HG03521 (cell line): ENCODE measurements around the gene VCX3A.
"Not testable (repeated sequence)": the region's sequence is repeated elsewhere in the genome, so short reads cannot be mapped to it uniquely, and the experiment has no call there.

Source experiments
- ATAC-seq: cut with Tn5 transposase; IDR thresholded peaks from one replicate; pipeline ENCODE4 v1.9.1; 2021; ENCODE audit warnings: mild to moderate bottlenecking, moderate library complexity; ENCODE audit not compliant: unreplicated experiment

The VCX3A gene

DNA sequence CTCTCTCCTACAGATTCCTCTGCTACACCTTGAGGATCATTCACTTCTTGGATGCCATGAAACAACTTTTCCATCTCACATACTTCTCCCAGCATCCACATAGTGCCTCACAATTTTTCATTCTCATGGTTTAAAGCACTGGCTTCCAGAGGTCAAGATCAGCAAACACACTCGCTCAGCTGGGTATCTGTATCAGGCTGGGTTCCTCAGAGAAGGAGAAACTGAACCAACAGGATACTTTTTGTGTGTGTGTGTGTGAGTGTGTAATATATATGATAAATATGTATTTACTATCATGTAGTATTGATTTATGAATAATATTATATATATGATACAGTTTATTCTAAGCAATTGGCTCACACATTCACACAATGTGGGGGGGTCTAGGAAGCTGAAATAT lies at the start of gene VCX3A:
Gene VCX3A (minus strand): TSS at position 101 of the 400 bp plus-strand sequence. CDS start 621 bp downstream, outside the sequence.
- not testable (repeated sequence) for ATAC-seq

DNA sequence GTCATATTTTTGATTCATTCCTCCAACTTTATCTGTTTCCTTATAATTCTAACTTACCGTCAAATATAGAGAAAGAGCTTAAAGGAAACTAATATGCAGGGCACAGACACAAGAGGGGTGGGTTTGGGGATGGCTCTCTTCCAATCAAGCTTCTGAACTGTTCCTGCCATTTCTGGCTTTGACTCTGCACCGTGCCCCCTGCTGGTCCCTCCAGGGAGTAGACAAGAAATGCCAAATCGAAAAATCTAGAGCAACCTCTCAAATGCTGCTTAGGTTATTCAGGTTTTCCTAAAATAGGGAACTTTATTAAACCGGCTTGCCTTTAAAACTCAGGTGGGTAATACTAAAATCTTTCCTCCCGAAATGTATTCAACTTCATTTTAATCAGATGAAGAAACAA lies 39.8 kb upstream of the VCX3A start:
- ATAC-seq: no peak

DNA sequence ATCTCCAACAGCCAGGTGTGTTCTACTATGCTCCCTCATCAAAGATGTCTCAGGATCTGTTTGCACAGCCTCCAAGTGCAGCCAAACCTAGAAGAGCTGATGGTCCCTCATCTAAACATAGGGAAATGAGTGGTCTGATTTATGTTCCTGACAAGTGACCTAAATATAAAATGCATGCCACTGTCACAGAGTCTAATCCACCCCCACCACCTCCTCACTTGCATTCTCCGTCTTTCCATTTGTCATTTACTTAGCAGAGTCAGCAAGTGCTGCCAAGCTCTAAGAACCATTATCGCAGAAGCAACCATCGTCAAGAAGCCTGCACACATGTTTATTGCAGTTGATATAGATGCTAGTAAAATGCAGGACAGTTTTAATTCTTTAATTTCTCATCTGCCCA lies 33.1 kb upstream of the VCX3A start:
- ATAC-seq: no peak

DNA sequence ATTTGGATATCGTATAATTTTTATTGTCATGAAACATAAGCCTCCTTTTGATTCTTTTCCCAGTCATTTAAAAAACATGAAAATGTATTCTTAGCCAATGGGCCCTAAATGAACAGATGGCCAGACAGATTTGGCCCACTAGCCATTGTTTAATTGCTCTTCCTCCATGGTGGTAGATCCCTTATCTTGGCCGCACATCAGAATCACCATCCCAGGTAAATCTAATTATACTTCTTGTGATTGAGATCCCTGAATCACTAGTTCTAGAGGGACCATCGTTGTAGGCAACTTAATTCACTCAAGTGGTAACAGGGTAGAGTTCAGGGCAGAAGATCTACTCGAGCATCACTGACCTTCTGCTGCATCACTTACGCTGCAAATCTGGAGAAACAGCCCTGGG lies 24.1 kb upstream of the VCX3A start:
- ATAC-seq: no peak

DNA sequence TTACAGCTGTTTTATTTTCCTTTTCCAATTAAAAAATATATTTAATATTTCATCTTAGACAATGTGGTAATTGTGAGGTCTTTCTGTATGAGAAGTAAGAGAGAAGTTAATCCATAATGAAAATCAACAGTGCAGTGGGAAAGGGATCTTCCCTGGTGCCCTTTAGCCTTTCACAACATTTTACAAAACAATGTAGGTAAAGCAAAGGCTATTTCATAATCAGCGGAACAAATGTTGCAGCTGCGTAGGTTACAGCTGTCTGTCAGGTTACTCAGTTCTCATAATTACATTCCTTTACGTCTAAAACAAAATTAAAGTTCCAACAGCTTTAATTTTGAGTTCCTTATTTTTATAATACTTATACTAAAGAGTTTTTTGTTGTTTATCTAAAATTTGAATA lies 22.8 kb upstream of the VCX3A start:
- no peak for ATAC-seq

DNA sequence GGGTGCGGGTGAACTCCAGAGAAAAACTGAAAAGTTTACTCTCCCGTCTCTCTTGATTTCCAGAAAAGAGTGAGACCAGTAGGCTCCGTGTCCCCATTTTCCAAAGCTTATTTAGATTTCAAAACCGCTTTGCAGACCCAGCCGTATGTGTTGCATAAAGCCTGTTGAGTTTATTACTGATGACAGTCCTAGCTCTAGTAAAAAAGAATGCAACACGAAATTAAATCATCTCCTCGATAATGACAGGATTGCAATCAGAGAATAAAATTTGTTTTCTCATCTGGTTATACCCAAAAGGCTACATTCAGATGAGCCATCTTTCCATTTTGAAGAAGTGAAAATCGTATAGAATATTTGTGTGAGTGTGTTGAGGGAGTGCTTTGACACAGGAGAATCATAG lies 16.1 kb upstream of the VCX3A start:
- no peak for ATAC-seq

DNA sequence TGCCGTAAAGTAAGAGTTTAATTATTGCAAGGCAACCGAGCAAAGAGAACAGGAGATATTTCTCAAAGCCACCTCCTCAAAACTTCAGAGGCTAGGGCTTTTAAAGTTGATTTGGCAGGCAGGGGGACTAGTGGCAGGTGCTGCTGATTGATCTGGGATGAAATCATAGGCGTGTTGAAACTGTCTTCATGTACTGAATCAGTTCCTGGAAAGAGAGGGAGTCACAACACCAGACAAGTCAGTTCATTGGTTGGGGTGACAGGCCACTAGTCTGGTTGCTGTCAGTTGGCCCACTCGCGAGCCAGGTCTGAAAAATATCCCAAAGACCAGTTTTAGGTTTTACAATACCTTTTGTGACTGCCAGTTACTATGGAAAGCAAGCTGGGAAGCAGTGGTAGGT lies 10.8 kb upstream of the VCX3A start:
- ATAC-seq: no peak

DNA sequence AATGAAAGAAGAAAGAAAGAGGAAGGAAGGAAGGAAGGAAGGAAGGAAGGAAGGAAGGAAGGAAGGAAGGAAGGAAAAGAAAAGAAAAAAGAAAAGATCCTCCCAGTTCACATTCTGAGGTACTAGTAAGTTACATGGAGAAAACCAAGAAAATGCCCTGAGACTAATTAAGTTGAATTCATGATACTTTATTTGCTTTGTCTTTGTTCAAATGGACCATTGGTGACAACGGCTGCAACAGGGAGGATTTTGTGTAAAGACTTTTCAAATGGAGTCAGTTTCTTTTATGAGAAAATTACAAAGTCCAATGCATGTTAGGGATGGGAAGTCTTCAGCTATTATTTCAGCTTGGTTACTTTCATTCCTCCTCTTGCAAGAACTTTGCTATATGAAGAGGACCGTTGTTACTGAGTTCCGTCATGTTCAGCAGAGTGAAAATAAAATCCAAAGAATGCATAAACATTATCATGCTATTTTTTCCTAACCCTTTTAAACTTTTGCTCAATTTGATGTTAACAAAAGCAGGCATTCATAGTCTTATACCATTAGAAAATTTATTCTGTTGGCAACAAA lies 8.3 kb downstream of the VCX3A start:
- ATAC-seq: no peak

DNA sequence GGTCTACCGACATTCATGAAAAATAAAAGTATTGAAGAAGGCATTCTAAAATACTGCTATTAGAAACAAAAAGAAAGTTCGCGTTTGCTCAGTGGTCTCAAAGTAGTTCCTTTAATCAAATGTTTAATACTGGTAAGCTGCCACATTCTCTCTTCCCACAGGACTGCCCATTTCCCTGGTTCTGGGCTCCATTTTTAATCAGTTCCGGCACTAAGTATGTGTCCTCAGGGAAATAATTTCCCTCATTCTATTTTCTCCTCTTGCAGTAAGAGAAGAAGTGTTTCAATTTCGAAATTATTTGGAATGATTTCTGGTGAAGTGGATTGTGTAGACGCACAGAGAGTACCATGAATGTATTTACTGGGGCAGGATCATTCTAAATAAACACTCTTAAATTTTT lies 17.5 kb downstream of the VCX3A start:
- ATAC-seq: no peak

DNA sequence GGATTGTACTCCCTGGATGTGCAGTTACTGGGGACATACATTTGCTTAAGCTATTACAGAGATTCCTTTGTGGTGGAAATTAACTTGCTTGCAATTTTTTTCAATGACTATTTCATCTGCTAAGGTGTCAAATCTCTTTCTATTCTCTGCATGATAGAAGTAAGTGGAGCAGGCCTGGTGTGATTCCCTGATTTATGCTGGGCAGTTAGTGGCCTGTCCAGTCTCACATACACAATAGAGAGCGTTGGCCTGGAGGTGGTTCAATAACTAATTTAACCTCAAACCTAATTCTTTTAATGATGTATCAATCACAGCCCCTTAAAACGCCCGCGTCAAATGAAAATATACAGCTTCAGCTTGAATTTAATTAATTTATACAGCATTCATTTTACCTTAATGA lies 28.5 kb downstream of the VCX3A start:
- ATAC-seq: no peak

DNA sequence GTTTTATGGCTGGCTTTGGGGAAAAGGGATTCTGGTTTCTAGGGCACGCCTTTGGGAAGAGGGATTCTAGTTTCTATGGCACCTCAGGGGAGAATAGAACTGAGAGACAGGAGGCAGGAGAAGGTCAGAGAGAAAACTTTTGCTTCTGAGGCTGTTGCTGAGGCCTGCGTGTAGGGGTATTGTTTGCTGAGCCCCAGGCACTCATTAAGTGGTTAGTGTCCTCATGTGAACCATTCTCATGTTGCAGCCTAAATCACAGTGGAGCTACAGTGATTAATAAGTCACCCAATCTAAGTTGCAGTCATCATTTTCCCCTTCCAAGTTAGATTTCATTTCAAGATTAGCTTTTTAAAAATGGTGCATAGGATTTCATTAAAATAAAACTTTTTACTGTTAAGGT lies 29.0 kb downstream of the VCX3A start:
- ATAC-seq: no peak

DNA sequence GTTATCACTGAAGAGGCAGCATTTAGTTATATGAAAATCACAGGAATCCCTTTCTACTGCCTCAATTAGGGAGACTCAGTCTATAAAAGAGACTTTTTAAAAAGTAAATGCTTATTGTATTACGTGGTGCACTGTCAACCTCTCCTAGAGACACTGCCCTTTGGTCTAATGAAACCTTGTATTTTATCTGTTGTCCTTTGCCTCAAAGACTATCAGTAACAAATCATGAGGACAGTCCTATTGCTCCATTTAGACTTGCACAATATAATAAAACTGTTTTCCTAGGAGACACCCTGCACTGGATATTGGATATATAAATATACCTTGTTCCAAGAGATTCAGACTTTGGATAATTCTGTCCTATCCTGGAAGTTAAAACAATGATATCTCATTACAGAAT lies 34.2 kb downstream of the VCX3A start:
- no peak for ATAC-seq

DNA sequence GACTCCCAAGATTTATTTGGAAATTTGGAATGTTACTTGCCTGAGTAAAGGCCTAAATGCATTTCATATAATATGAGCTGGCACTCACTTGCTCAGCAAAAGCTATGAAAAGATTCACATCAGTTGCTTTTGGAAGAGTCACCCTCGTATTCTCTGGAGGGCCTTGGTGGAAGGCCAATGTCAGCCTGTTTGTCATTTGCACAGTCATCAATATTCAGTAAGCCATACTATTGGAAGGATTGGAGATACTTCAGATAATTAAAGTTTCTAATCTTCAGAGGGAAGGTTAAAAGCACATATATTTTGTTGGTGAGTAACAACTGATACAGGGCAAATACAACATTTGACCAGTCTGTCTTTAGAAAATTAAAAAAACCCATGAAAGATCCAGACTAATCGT lies 36.6 kb downstream of the VCX3A start:
- ATAC-seq: no peak
